Calu3 (cell line): ENCODE results near the gene ZG16B. TPM values are rescaled to one million over a fixed set of nuclear protein-coding genes. Genes with fewer than 3 reads are reported as not detected.
A peak's percentile ranks its signal among the peaks of the same experiment; 100 is the strongest.

Source experiments
- BruUV-seq: library from RNA; stranded (reverse); fragments of 400-500 nt; replicated peaks from 2 replicates; lab custom pipeline; 2021; lab: Mats Ljungman, UMichigan
- CTCF ChIA-PET: fragments of 300-600 bp; sonication (Branson Sonifier 250); formaldehyde crosslinking; loops from one replicate; lab custom pipeline; 2022; ENCODE audit warnings: antibody characterized with exemption; lab: Charles Lee
- DNase-seq: peaks from one replicate; pipeline ENCODE4 v3.0.0; 2022
- H3K27ac Mint-ChIP-seq: one replicate; pipeline ENCODE4 v1.8.0; 2022; ENCODE audit warnings: mixed read lengths; ENCODE audit not compliant: unreplicated experiment
- H3K27me3 Mint-ChIP-seq: one replicate; pipeline ENCODE4 v1.8.0; 2022; ENCODE audit warnings: mixed read lengths; ENCODE audit not compliant: unreplicated experiment
- H3K36me3 Mint-ChIP-seq: one replicate; pipeline ENCODE4 v1.8.0; 2022; ENCODE audit warnings: mild to moderate bottlenecking, moderate library complexity, mixed read lengths; ENCODE audit not compliant: insufficient read depth, unreplicated experiment
- H3K4me1 Mint-ChIP-seq: one replicate; pipeline ENCODE4 v1.8.0; 2022; ENCODE audit warnings: mild to moderate bottlenecking, low read depth, mixed read lengths; ENCODE audit not compliant: unreplicated experiment
- H3K4me3 Mint-ChIP-seq: one replicate; pipeline ENCODE4 v1.8.0; 2022; ENCODE audit warnings: mild to moderate bottlenecking, low read depth, moderate library complexity, mixed read lengths; ENCODE audit not compliant: unreplicated experiment
- H3K9me3 Mint-ChIP-seq: one replicate; pipeline ENCODE4 v1.8.0; 2022; ENCODE audit warnings: low read depth, mixed read lengths; ENCODE audit not compliant: unreplicated experiment
- intact Hi-C: fragments of 100-400 bp; cut with micrococcal nuclease; formaldehyde crosslinking; loops from one replicate; pipeline ENCODE4 v1.10.0; 2022; ENCODE audit not compliant: unreplicated experiment
- total RNA-seq: library from RNA; stranded (reverse); gene quantifications from 2 replicates; pipeline ENCODE4 v1.2.3, GENCODE V29; 2022
- TF ChIP-seq, protein P1 (sequence below): fragments of 200-600 bp; IDR thresholded peaks from one replicate; pipeline ENCODE4 v1.8.0; 2022; ENCODE audit warnings: antibody characterized with exemption; ENCODE audit not compliant: unreplicated experiment

The ZG16B gene
- total RNA-seq, 1 experiment from 2014 or later = 10.3 TPM

DNA sequence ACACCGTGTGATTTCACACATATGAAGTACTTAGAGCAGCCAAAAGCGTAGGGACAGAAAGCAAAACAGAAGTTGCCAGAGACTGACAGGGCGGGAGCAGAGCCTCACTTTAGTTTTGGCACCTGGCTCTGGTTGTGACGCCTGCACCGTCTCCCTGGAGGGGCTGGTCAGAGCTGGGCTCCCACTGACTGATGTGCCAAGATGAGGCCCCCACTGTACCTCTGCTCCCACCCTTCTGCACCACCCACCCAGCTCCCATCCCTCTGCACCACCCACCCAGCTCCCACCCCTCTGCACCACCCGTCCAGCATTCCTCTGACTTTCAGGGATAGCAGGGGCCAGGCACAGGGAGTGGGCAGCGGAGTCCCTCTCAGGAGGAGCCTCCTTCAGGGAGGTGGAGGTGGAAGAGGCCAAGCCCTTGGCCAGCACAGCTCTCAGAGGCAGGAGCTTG lies 16.3 kb upstream of the ZG16B start:
- intact Hi-C loops = no loop called here
- no peaks in the 10 kb centered on the region for H3K36me3 Mint-ChIP-seq
- no peak overlapping the region for H3K27ac Mint-ChIP-seq
- CTCF ChIA-PET = interaction anchor here (0.7 kb wide), 1 partner anchor 312 kb away, joined by 4 read pairs; no protein-coding TSS in a partner anchor
- peaks cover 13% of the 10 kb centered on the region for H3K27me3 Mint-ChIP-seq
- no TSS peak for BruUV-seq
- H3K9me3 Mint-ChIP-seq = no peaks in the 10 kb centered on the region
- TF ChIP-seq, protein P1, sequence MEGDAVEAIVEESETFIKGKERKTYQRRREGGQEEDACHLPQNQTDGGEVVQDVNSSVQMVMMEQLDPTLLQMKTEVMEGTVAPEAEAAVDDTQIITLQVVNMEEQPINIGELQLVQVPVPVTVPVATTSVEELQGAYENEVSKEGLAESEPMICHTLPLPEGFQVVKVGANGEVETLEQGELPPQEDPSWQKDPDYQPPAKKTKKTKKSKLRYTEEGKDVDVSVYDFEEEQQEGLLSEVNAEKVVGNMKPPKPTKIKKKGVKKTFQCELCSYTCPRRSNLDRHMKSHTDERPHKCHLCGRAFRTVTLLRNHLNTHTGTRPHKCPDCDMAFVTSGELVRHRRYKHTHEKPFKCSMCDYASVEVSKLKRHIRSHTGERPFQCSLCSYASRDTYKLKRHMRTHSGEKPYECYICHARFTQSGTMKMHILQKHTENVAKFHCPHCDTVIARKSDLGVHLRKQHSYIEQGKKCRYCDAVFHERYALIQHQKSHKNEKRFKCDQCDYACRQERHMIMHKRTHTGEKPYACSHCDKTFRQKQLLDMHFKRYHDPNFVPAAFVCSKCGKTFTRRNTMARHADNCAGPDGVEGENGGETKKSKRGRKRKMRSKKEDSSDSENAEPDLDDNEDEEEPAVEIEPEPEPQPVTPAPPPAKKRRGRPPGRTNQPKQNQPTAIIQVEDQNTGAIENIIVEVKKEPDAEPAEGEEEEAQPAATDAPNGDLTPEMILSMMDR = no peak
- H3K4me3 Mint-ChIP-seq = no peak overlapping the region
- H3K4me1 Mint-ChIP-seq = peaks cover 6% of the 10 kb centered on the region
- DNase-seq = no peak

DNA sequence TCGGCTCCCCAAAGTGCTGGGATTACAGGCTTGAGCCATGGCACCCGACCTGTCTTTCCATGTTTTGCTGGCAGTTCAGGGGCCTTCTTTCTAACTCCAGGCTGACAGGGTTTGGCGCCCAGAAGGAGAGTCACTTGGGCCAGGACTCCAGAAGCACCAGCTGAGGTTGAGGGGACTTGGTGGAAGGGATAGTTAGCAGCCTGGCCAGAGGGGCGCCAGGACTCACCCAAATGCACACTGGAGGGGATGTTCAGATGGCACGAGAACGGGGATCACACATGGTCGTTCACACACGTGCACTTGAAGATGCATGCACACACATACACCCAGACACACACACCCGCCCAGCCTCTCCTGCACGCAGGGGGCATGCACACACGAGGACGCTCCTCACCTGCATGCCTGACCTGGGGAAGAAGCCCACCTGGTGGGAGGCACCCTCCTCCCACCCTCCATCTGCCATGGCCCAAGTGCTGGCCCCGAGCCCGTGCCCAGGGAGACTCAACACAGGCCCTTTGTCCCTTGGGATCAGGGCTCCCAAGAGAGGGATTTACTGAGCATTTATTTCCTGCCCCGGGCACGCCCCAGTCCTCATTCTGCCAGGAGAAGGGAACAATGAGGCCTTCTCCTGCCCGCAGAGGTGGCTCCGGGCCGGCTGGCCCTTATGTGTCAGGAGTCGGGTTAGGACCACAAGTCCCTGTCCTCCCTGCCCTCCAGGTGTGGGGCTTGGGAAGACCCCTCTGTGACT lies 15.4 kb upstream of the ZG16B start:
- CTCF ChIA-PET = interaction anchor here (0.7 kb wide), 1 partner anchor 311 kb away, joined by 4 read pairs; no protein-coding TSS in a partner anchor
- intact Hi-C loops = no loop called here
- Mint-ChIP-seq H3K27me3 (peaks cover 13% of the 10 kb centered on the region), H3K27ac (no peak overlapping the region), H3K4me3 (no peak overlapping the region), H3K9me3 (no peaks in the 10 kb centered on the region), H3K36me3 (no peaks in the 10 kb centered on the region), H3K4me1 (peaks cover 8% of the 10 kb centered on the region)
- no TSS peak for BruUV-seq
- no peak for DNase-seq
- TF ChIP-seq, protein P1 = no peak

DNA sequence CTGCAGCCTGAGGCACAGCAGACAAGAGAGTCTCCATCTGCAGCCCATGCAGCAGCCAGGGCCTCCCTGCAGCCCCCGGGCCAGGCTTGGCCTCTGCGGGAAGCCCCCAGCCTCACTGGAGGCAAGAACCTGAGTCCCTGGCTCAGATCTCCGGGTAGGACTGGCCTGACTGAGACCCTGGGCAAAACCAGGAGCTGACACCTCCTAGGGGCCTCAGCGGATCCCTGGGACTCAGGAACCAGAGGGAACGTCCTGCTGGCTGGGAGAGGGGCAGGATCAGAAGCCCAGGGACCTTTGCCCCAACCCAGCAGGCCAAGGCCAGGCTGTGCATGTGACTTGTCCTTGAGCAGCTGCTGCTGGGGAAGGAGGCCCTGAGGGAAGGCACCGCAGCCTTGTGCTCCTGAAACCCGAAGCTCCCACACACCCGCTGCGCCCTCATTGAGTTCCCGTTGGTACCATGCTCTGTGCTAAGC lies 14.8 kb upstream of the ZG16B start:
- no peaks in the 10 kb centered on the region for H3K36me3 Mint-ChIP-seq
- intact Hi-C loops = no loop called here
- TF ChIP-seq, protein P1 = no peak

DNA sequence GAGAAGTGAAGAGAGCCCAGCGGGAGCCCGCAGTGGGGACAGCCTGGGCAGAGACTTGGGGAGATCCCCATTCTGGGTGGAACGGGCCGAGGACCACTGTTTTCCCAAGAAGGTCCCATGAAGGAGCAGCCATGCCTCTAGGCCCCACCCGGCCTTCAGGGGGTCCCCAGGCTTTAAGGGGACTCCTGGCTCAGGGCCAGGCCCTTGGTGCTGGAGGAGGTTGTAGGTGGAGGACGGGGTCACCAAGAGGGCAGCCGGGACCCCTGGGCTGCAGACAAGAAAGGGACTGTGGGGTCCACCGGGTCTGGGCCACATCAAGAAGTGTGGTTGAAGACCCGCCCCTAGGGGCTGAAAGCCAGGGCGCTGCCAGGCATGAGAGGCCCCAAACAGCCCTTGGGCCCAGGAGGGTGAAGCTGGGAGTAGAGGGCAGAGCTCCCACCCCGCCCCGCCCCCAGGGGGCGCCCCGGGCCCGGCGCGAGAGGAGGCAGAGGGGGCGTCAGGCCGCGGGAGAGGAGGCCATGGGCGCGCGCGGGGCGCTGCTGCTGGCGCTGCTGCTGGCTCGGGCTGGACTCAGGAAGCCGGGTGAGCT lies 13.3 kb upstream of the ZG16B start, which contains the start of gene PRSS21:
TSS of gene PRSS21 (plus strand) at position 487 of the 589 bp plus-strand sequence. CDS start at position 519, 32 bp downstream.
- CTCF ChIA-PET = no interaction called here
- Mint-ChIP-seq H3K4me3 (no peak within 1 kb of the TSS), H3K4me1 (peaks cover 20% of the 10 kb centered on the region), H3K36me3 (no peaks in the 10 kb centered on the region), H3K27ac (no peak within 1 kb of the TSS), H3K27me3 (peaks cover 3% of the 10 kb centered on the region), H3K9me3 (no peaks in the 10 kb centered on the region)
- no peak for DNase-seq
- BruUV-seq = no TSS peak
- TF ChIP-seq, protein P1 = peak; percentile 27
- intact Hi-C loops = no loop called here

More for the DNA sequence above, 14.8 kb upstream of the ZG16B start:
- H3K9me3 Mint-ChIP-seq = no peaks in the 10 kb centered on the region
- H3K27ac Mint-ChIP-seq = no peak overlapping the region
- CTCF ChIA-PET = no interaction called here
- DNase-seq = no peak
- H3K4me1 Mint-ChIP-seq = peaks cover 8% of the 10 kb centered on the region
- H3K4me3 Mint-ChIP-seq = no peak overlapping the region
- no TSS peak for BruUV-seq
- H3K27me3 Mint-ChIP-seq = peaks cover 13% of the 10 kb centered on the region
